H54 (cell line): Measurements from ENCODE around the gene WDR43.

Experiments
- DNase-seq: peaks from one replicate; pipeline ENCODE4 v3.0.0; 2011; ENCODE audit warnings: low spot score, mixed read lengths; ENCODE audit not compliant: insufficient read length
- FAIRE-seq: peaks from 3 replicates; lab custom pipeline; 2011; peaks lifted over from hg19 to GRCh38; lab: Jason Lieb, UNC
- POLR2A ChIP-seq: IDR thresholded peaks from 2 replicates; pipeline ENCODE4 v1.6.1; 2011; ENCODE audit warnings: low read depth, mild to moderate bottlenecking, low read length

Gene WDR43

GRCh38 chr2:28901841-28902240 lies 7.4 kb downstream of the WDR43 start:
- TF ChIP-seq POLR2A = no peak
- FAIRE-seq (no peak), DNase-seq (no peak)

- DNase-seq (no peak), FAIRE-seq (no peak)
- TF ChIP-seq POLR2A = no peak
Measured at GRCh38 chr2:28902584-28902983, 8.1 kb downstream of the WDR43 start.

GRCh38 chr2:28904295-28904694 lies 9.8 kb downstream of the WDR43 start:
- no peak for TF ChIP-seq POLR2A
- DNase-seq (peak; percentile 11), FAIRE-seq (peak; percentile 82)

- no peak for DNase-seq
- no peak for TF ChIP-seq POLR2A
- peak; percentile 11 for FAIRE-seq
Measured at GRCh38 chr2:28904802-28905457, 10.5 kb downstream of the WDR43 start.

GRCh38 chr2:28905533-28905932 lies 11.1 kb downstream of the WDR43 start:
- TF ChIP-seq POLR2A = no peak
- no peak for FAIRE-seq

GRCh38 chr2:28906376-28906775 lies 11.9 kb downstream of the WDR43 start:
- DNase-seq (no peak), FAIRE-seq (no peak)
- no peak for TF ChIP-seq POLR2A

More at GRCh38 chr2:28905533-28905932, 11.1 kb downstream of the WDR43 start:
- no peak for DNase-seq

GRCh38 chr2:28906821-28907220 lies 12.4 kb downstream of the WDR43 start:
- DNase-seq = no peak
- TF ChIP-seq POLR2A = no peak
- FAIRE-seq = no peak

- no peak for TF ChIP-seq POLR2A
- FAIRE-seq (no peak), DNase-seq (no peak)
Measured at GRCh38 chr2:28908172-28908571, 13.7 kb downstream of the WDR43 start.

- DNase-seq = no peak
- FAIRE-seq = no peak
- no peak for TF ChIP-seq POLR2A
Measured at GRCh38 chr2:28909655-28910353, 15.3 kb downstream of the WDR43 start.

GRCh38 chr2:28915939-28916338 lies 21.5 kb downstream of the WDR43 start:
- no peak for DNase-seq
- TF ChIP-seq POLR2A = no peak
- FAIRE-seq = no peak

GRCh38 chr2:28926847-28927246 lies 32.4 kb downstream of the WDR43 start:
- no peak for TF ChIP-seq POLR2A
- FAIRE-seq = no peak
- no peak for DNase-seq

- FAIRE-seq (no peak), DNase-seq (no peak)
- TF ChIP-seq POLR2A = no peak
Measured at GRCh38 chr2:28927469-28927868, 33.0 kb downstream of the WDR43 start.

GRCh38 chr2:28927878-28928277 lies 33.4 kb downstream of the WDR43 start:
- TF ChIP-seq POLR2A = no peak
- DNase-seq (no peak), FAIRE-seq (no peak)

GRCh38 chr2:28929581-28929980 lies 35.1 kb downstream of the WDR43 start:
- FAIRE-seq (no peak), DNase-seq (no peak)
- no peak for TF ChIP-seq POLR2A

- TF ChIP-seq POLR2A = no peak
- DNase-seq (no peak), FAIRE-seq (peak; percentile 84)
Measured at GRCh38 chr2:28930205-28930604, 35.7 kb downstream of the WDR43 start.
